ENCODE measurements around the gene ZNF367.
"Not testable (repeated sequence)": the region's sequence is repeated elsewhere in the genome, so short reads cannot be mapped to it uniquely, and the experiment has no call there.

ZNF367 gene

GRCh38 chr9:96360523-96360922 lies 57.6 kb downstream of the ZNF367 start:
- DNase-seq, result not testable (repeated sequence)

- no peak for DNase-seq
Measured at GRCh38 chr9:96350866-96351265, 67.3 kb downstream of the ZNF367 start.

GRCh38 chr9:96348261-96348660 lies 69.9 kb downstream of the ZNF367 start:
- no peak for DNase-seq

GRCh38 chr9:96345551-96345950 lies 72.6 kb downstream of the ZNF367 start:
- no peak for DNase-seq

GRCh38 chr9:96344458-96345180 lies 73.6 kb downstream of the ZNF367 start:
- peak; percentile 37 for DNase-seq

GRCh38 chr9:96343515-96344360 lies 74.4 kb downstream of the ZNF367 start:
- no peak for DNase-seq

- DNase-seq, result no peak
Measured at GRCh38 chr9:96342571-96343245, 75.5 kb downstream of the ZNF367 start.

- no peak for DNase-seq
Measured at GRCh38 chr9:96340707-96341106, 77.5 kb downstream of the ZNF367 start.

- no peak for DNase-seq
Measured at GRCh38 chr9:96338299-96338698, 79.9 kb downstream of the ZNF367 start.

Measured in NCI-H446 treated with DMSO at 0.1 percent for 48 hours (cell line).